ENCODE results near the gene RAB3GAP1.

RAB3GAP1 gene

DNA sequence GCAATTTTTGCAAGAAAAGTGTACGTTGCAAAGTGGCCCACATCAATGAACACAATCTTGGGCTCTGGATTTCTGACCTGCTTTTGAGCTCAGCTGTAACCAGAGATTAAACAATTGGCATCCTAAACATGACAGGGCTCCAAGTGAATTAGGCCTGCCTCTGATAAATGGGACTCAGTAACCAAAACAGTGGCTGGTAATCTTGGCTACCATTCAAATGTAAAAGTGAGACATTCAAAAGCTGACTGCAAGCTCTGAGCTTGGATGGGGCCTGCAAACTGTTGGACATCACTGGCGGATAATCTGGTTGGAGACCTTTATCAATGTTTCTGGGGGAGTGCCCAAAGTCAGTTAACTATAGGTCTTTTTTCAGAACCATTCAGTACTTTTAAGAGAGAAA is 160.7 kb downstream of the RAB3GAP1 start:
- CTCF ChIA-PET, result no interaction called here
- TF ChIP-seq CTBP1 (IDR thresholded peaks at IDR 0.05; ENCODE audit: borderline replicate concordance) (no peak), NFRKB (IDR thresholded peaks at IDR 0.05) (no peak), ZNF384 (IDR thresholded peaks at IDR 0.05) (no peak), FOXA1 (IDR thresholded peaks at IDR 0.05) (no peak), FOXM1 (IDR thresholded peaks at IDR 0.05; ENCODE audit: borderline replicate concordance) (no peak), PKNOX1 (IDR thresholded peaks at IDR 0.05) (no peak)

GRCh38 chr2:135218426-135218825 is 166.3 kb downstream of the RAB3GAP1 start:
- POLR2A ChIA-PET, result no interaction called here
- TF ChIP-seq ARNT (IDR thresholded peaks at IDR 0.05) (no peak), SP1 (IDR thresholded peaks at IDR 0.05) (no peak), ELF4 (IDR thresholded peaks at IDR 0.05) (no peak), FOXM1 (IDR thresholded peaks at IDR 0.05; ENCODE audit: borderline replicate concordance) (no peak), ZNF384 (IDR thresholded peaks at IDR 0.05) (no peak), FOXK2 (IDR thresholded peaks at IDR 0.05) (no peak), PKNOX1 (IDR thresholded peaks at IDR 0.05) (no peak), NFRKB (IDR thresholded peaks at IDR 0.05) (no peak), TARDBP (IDR thresholded peaks at IDR 0.05) (no peak), HDGF (IDR thresholded peaks at IDR 0.05; ENCODE audit: borderline replicate concordance) (no peak), L3MBTL2 (conservative IDR thresholded peaks at IDR 0.05) (no peak)
- DNase-seq (ENCODE audit: extremely low spot score), result no peak
- CTCF ChIA-PET, result interaction anchor here (0.7 kb wide), 1 partner anchor 15 kb away, joined by 3 read pairs; no protein-coding TSS in a partner anchor

More for the DNA sequence above, 160.7 kb downstream of the RAB3GAP1 start:
- POLR2A ChIA-PET, result no interaction called here
- DNase-seq (ENCODE audit: extremely low spot score), result no peak

GRCh38 chr2:135219226-135219625 is 167.1 kb downstream of the RAB3GAP1 start:
- DNase-seq (ENCODE audit: extremely low spot score), result no peak
- CTCF ChIA-PET, result no interaction called here
- POLR2A ChIA-PET, result no interaction called here
- TF ChIP-seq ELF4 (IDR thresholded peaks at IDR 0.05), result no peak
- TF ChIP-seq ARNT (IDR thresholded peaks at IDR 0.05), result no peak
- no peak for TF ChIP-seq NFRKB (IDR thresholded peaks at IDR 0.05)
- no peak for TF ChIP-seq TARDBP (IDR thresholded peaks at IDR 0.05)
- no peak for TF ChIP-seq LEF1 (IDR thresholded peaks at IDR 0.05; ENCODE audit: borderline replicate concordance)
- TF ChIP-seq HDGF (IDR thresholded peaks at IDR 0.05; ENCODE audit: borderline replicate concordance), result no peak
- TF ChIP-seq PKNOX1 (IDR thresholded peaks at IDR 0.05), result no peak
- no peak for TF ChIP-seq CTBP1 (IDR thresholded peaks at IDR 0.05; ENCODE audit: borderline replicate concordance)
- no peak for TF ChIP-seq FOXA1 (IDR thresholded peaks at IDR 0.05)
- no peak for TF ChIP-seq FOXK2 (IDR thresholded peaks at IDR 0.05)
- no peak for TF ChIP-seq L3MBTL2 (conservative IDR thresholded peaks at IDR 0.05)
- no peak for TF ChIP-seq ZNF384 (IDR thresholded peaks at IDR 0.05)
- TF ChIP-seq SUZ12 (IDR thresholded peaks at IDR 0.05), result no peak
- TF ChIP-seq SP1 (IDR thresholded peaks at IDR 0.05), result no peak
- TF ChIP-seq BHLHE40 (IDR thresholded peaks at IDR 0.05; ENCODE audit: borderline replicate concordance), result no peak
- no peak for TF ChIP-seq FOXM1 (IDR thresholded peaks at IDR 0.05; ENCODE audit: borderline replicate concordance)
